Measurements from ENCODE around the gene TCF15.

DNA sequence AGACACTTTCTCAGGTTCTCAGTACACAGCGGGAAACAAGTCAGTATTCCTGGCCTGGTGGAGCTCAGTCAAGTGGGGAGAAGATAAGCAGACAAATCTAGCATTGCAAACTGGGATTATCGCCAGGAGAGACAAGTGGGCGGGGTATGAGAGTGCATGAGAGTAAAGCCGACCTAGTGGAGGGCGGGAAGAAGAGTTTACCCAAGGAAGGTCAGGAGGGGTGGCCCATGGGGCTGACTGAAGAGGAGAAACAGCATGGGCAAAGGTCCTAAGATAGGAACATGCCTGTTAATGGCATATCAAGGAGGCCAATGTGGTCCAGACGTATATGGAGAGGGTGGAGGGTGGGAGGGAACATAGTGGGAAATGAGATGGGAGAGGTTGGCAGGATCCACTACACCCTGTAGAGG lies 54.1 kb downstream of the TCF15 start:
- TF ChIP-seq EGR1 (IDR thresholded peaks at IDR 0.05; ENCODE audit: low read depth in 2 of 2): no peak
- TF ChIP-seq, protein P1, sequence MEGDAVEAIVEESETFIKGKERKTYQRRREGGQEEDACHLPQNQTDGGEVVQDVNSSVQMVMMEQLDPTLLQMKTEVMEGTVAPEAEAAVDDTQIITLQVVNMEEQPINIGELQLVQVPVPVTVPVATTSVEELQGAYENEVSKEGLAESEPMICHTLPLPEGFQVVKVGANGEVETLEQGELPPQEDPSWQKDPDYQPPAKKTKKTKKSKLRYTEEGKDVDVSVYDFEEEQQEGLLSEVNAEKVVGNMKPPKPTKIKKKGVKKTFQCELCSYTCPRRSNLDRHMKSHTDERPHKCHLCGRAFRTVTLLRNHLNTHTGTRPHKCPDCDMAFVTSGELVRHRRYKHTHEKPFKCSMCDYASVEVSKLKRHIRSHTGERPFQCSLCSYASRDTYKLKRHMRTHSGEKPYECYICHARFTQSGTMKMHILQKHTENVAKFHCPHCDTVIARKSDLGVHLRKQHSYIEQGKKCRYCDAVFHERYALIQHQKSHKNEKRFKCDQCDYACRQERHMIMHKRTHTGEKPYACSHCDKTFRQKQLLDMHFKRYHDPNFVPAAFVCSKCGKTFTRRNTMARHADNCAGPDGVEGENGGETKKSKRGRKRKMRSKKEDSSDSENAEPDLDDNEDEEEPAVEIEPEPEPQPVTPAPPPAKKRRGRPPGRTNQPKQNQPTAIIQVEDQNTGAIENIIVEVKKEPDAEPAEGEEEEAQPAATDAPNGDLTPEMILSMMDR (IDR thresholded peaks at IDR 0.05; ENCODE audit: low read depth, low read length, missing input control): no peak
- no peak for TF ChIP-seq SP1 (IDR thresholded peaks at IDR 0.05)
- TF ChIP-seq, protein P2, sequence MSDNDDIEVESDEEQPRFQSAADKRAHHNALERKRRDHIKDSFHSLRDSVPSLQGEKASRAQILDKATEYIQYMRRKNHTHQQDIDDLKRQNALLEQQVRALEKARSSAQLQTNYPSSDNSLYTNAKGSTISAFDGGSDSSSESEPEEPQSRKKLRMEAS (IDR thresholded peaks at IDR 0.05): no peak
- TF ChIP-seq GABPA (IDR thresholded peaks at IDR 0.05 in 1 of 2, conservative IDR thresholded peaks at IDR 0.05 in 1 of 2): no peak
- TF ChIP-seq YY1 (IDR thresholded peaks at IDR 0.05): no peak
- no peak for TF ChIP-seq RXRA (IDR thresholded peaks at IDR 0.05)
- no peak for TF ChIP-seq ZBTB33 (IDR thresholded peaks at IDR 0.05)
